Articular chondrocyte of knee joint (primary cell): ENCODE measurements around the gene PDIA3. TPM values are rescaled to one million over a fixed set of nuclear protein-coding genes. Genes with fewer than 3 reads are reported as not detected.

Experiments used
- small RNA-seq: library from RNA; depleted of rRNA; stranded (forward); fragments of <200 nt; gene quantifications from one replicate; pipeline ENCODE3, GENCODE V24; 2012
- total RNA-seq: library from RNA; depleted of rRNA; stranded (reverse); fragments of >200 nt; gene quantifications from 2 replicates; pipeline ENCODE4 v1.2.3, GENCODE V29; 2012

The PDIA3 gene
- total RNA-seq, result 287 and 297 TPM in 2 replicates

GRCh38 chr15:43746245-43746902, at the start of gene PDIA3:
Gene PDIA3, plus strand, starts transcription at chr15:43746438. Its CDS starts 102 bp downstream, at chr15:43746540.

GRCh38 chr15:43776718-43777266, 30.6 kb downstream of the PDIA3 start, which contains the start of gene ELL3:
Gene ELL3, minus strand, starts transcription at chr15:43776966. Its CDS starts 65 bp downstream, at chr15:43776901.

DNA sequence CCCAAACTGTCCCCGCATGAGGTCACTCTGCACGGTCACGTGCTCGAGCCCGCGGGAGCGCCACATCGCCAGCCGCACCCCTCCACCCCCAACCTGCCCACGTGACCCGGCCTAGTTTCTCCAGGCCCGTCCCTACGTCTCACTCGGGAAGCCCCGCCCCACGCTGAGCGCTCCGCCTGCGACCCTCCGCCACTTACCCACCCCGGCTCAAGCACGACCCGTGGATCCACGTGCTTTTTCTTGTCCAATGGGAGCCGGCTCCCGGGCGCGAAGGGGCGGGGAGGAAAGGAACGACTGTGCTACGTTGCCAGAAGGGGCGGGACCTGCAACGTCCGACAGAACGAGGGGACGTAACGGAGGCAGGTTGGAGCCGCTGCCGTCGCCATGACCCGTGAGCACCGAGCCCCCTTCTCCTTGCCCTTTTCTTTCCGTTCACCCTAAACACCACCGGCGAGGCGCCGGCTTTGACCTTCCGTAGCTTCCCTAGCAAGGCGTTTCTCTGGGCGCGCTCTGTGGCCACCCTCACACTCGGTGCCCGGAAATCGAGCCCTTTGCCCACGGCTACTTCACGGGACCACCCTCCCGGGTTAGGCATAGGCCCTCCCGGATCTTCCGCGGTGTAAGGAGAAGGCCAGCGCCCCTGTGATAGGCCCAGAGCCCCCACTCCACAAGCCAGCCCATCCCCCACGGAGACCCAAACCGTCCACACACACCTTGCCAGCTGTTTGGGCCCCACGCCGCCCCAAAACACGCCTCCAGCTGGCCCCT, 45.9 kb downstream of the PDIA3 start, which contains the start of gene SERF2:
Gene SERF2 (plus strand): TSS at position 328 of the 768 bp plus-strand sequence. CDS start 57 bp downstream, at position 385.

DNA sequence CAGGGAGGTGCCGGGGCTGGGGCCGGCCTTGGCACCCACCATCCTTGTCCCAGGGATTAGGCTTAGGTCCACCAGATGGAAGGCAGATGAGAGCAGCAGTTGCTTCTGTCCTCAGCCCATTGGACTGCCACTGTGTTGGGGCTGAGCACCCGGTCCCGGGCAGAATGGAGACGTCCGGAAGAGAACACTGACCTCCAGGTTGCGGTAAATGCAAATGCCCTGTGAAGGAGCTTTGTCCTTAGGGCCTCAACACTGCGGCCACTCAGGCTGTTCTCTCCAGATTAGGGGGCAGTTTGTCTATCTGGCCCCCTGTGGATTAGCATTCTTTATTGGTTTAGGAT, 53.7 kb downstream of the PDIA3 start, which contains the start of gene SERINC4:
Gene SERINC4 (minus strand): TSS at position 276 of the 341 bp plus-strand sequence. CDS start 234 bp downstream, at position 42.

GRCh38 chr15:43800286-43801141, 54.3 kb downstream of the PDIA3 start, which contains the start of gene HYPK:
Gene HYPK, plus strand, starts transcription at chr15:43800599. Its CDS starts 24 bp downstream, at chr15:43800623.

Small RNAs within 50 kb of the gene (small RNA-seq; reads per million reads assigned to genes)
- gene MIR1282 (not detected), gene RNU6-353P (not detected), gene RNU6-354P (not detected)

Other genes with a start within 250 kb of the PDIA3 start
- 124 and 126 TPM in 2 replicates for gene MAP1A, start 228.8 kb upstream of the PDIA3 start, total RNA-seq
- 23.9 and 24.0 TPM in 2 replicates for gene PPIP5K1, start 156.2 kb upstream of the PDIA3 start, total RNA-seq
- gene CKMT1B, start 152.4 kb upstream of the PDIA3 start, total RNA-seq, result not detected in 2 replicates
- 0.26 and 0.32 TPM in 2 replicates for gene STRC, start 127.6 kb upstream of the PDIA3 start, total RNA-seq
- gene CATSPER2, start 97.6 kb upstream of the PDIA3 start, total RNA-seq, result 1.5 and 1.8 TPM in 2 replicates
- not detected in 2 replicates for gene CKMT1A, start 52.6 kb upstream of the PDIA3 start, total RNA-seq
- gene ELL3, start 30.5 kb downstream of the PDIA3 start, total RNA-seq, result 3.1 and 6.6 TPM in 2 replicates
- 291 and 610 TPM in 2 replicates for gene SERF2, start 45.9 kb downstream of the PDIA3 start, total RNA-seq
- 0.13 TPM in 1 of 2 replicates, not detected in the other for gene SERINC4, start 53.8 kb downstream of the PDIA3 start, total RNA-seq
- 5.5 and 10.7 TPM in 2 replicates for gene HYPK, start 54.2 kb downstream of the PDIA3 start, total RNA-seq
- 23.9 and 32.3 TPM in 2 replicates for gene MFAP1, start 78.3 kb downstream of the PDIA3 start, total RNA-seq
- gene WDR76, start 80.6 kb downstream of the PDIA3 start, total RNA-seq, result 14.1 and 19.5 TPM in 2 replicates